K562 (cell line): Measurements from ENCODE around the gene LRCH1. TPM values are rescaled to one million over a fixed set of nuclear protein-coding genes. Genes with fewer than 3 reads are reported as not detected.

ENCODE experiments used
- ATAC-seq: fragments of 200-7000 bp; cut with Tn5 transposase; 3 replicates; pipeline ENCODE4 v1.9.1; 2020; ENCODE audit warnings: moderate library complexity
- BruUV-seq: library from RNA; stranded (reverse); fragments of 400-500 nt; replicated peaks from 2 replicates; lab custom pipeline; 2021; lab: Mats Ljungman, UMichigan
- CTCF ChIA-PET: fragments of 300-600 bp; formaldehyde crosslinking; extraction: SDS; loops from one replicate; lab custom pipeline; 2021; ENCODE audit warnings: low intra/inter-chr PET ratio; lab: Yijun Ruan, JAX
- POLR2A ChIA-PET: fragments of 300-600, 350-650 bp; sonication (Branson Sonifier 250); formaldehyde crosslinking; extraction: SDS; loops from one replicate; lab custom pipeline; 2021; ENCODE audit warnings: antibody characterized with exemption, inconsistent platforms; lab: Yijun Ruan, JAX
- DNase-seq, 4 experiments: peaks; one replicate each; pipeline versions ENCODE4 v3.0.0 to v3.0.0-alpha.2; 2011 to 2018; ENCODE audit warnings: low spot score in 3 of 4, mixed read lengths in 3 of 4; ENCODE audit errors: extremely low read depth in 1 of 4
- FAIRE-seq: peaks from 2 replicates; lab custom pipeline; 2011; peaks lifted over from hg19 to GRCh38; lab: Jason Lieb, UNC
- H2AFZ ChIP-seq: 2 replicates; pipeline ENCODE4 v1.6.0; 2011; ENCODE audit warnings: low read depth, low read length, control low read depth, inconsistent platforms
- H3K27ac ChIP-seq: fragments of 200-600 bp; 3 replicates; pipeline ENCODE4 v1.8.0; 2011; ENCODE audit warnings: low read depth, mild to moderate bottlenecking, control low read depth, inconsistent platforms, low read length, moderate library complexity, mixed read lengths; ENCODE audit errors: extremely low read depth
- H3K27me3 ChIP-seq, 2 experiments: fragments of 300-600 bp in 1 of 2; 2 replicates in 1 of 2; 3 replicates in 1 of 2; pipeline versions ENCODE4 v1.6.0 to v1.8.0; 2011; ENCODE audit warnings: inconsistent platforms in 2 of 2, low read length in 2 of 2, mild to moderate bottlenecking in 1 of 2, mixed read lengths in 1 of 2, moderate library complexity in 1 of 2; ENCODE audit not compliant: control insufficient read depth in 2 of 2, insufficient read depth in 2 of 2
- H3K36me3 ChIP-seq: fragments of 300-600 bp; 3 replicates; pipeline ENCODE4 v1.8.0; 2011; ENCODE audit warnings: mild to moderate bottlenecking, low read length, inconsistent platforms; ENCODE audit not compliant: control insufficient read depth, insufficient read depth
- H3K4me1 ChIP-seq, 2 experiments: fragments of 200-600 bp in 1 of 2; replicated peaks in 1 of 2; 2 replicates in 1 of 2; 3 replicates in 1 of 2; pipeline versions ENCODE4 v1.5.1 to v1.8.0; 2011; ENCODE audit warnings: inconsistent platforms in 2 of 2, low read length in 2 of 2, mild to moderate bottlenecking in 1 of 2, mixed read lengths in 1 of 2, moderate library complexity in 1 of 2; ENCODE audit not compliant: control insufficient read depth in 2 of 2, insufficient read depth in 2 of 2
- H3K4me2 ChIP-seq: 2 replicates; pipeline ENCODE4 v1.6.1; 2011; ENCODE audit warnings: low read length, control low read depth, inconsistent platforms, mixed read lengths; ENCODE audit not compliant: insufficient read depth
- H3K4me3 ChIP-seq: fragments of 200-600 bp; sonication (generic), shearing (Covaris generic); 2 replicates; pipeline ENCODE4 v1.5.1; 2016; ENCODE audit warnings: control low read depth, inconsistent platforms
- H3K79me2 ChIP-seq: fragments of 200-600 bp; 3 replicates; pipeline ENCODE4 v1.8.0; 2011; ENCODE audit warnings: low read length, inconsistent platforms; ENCODE audit not compliant: control insufficient read depth, insufficient read depth
- H3K9ac ChIP-seq, 2 experiments: 2 replicates each; pipeline versions ENCODE4 v1.6.0 to v1.6.1; 2011; ENCODE audit warnings: low read depth in 2 of 2, low read length in 2 of 2, control low read depth in 1 of 2, inconsistent platforms in 1 of 2, mild to moderate bottlenecking in 1 of 2, mixed read lengths in 1 of 2; ENCODE audit not compliant: insufficient read depth in 1 of 2
- H3K9me1 ChIP-seq: one replicate; pipeline ENCODE4 v1.6.0; 2011; ENCODE audit warnings: inconsistent platforms, mild to moderate bottlenecking, low read length, moderate library complexity; ENCODE audit not compliant: control insufficient read depth, insufficient read depth
- H3K9me3 ChIP-seq: replicated peaks from 2 replicates; pipeline ENCODE4 v1.5.1; 2011; ENCODE audit warnings: low read depth, low read length, inconsistent platforms; ENCODE audit not compliant: control insufficient read depth, insufficient read depth
- H4K20me1 ChIP-seq: replicated peaks from 2 replicates; pipeline ENCODE4 v1.6.1; 2011; ENCODE audit warnings: low read length, inconsistent platforms, mixed read lengths; ENCODE audit not compliant: control insufficient read depth, insufficient read depth
- BRCA1 ChIP-seq, 2 experiments: fragments of 450-650 bp in 1 of 2; sonication (generic) in 1 of 2; formaldehyde crosslinking in 1 of 2; IDR thresholded peaks; 2 replicates each; pipeline versions ENCODE4 v1.5.0 to v1.6.1; 2017 to 2020; ENCODE audit warnings: mild to moderate bottlenecking in 1 of 2, missing genetic modification reagents in 1 of 2
- CBX1 ChIP-seq: sonication (generic); IDR thresholded peaks from 2 replicates; pipeline ENCODE4 v1.6.1; 2016; ENCODE audit warnings: antibody characterized with exemption, low read depth, mild to moderate bottlenecking
- HMG20A ChIP-seq: fragments of 450-650 bp; formaldehyde crosslinking; conservative IDR thresholded peaks from 2 replicates; pipeline ENCODE4 v1.4.0; 2020; ENCODE audit warnings: mild to moderate bottlenecking, mixed read lengths
- MAX ChIP-seq: sonication (generic); formaldehyde crosslinking; IDR thresholded peaks from 2 replicates; pipeline ENCODE4 v1.9.0; 2022; ENCODE audit warnings: mild to moderate bottlenecking, missing genetic modification reagents
- MEIS2 ChIP-seq: fragments of 450-650 bp; IDR thresholded peaks from 2 replicates; pipeline ENCODE4 v1.6.1; 2014; ENCODE audit warnings: mild to moderate bottlenecking; ENCODE audit not compliant: partially characterized antibody
- OTX1 ChIP-seq: fragments of 450-650 bp; formaldehyde crosslinking; IDR thresholded peaks from 2 replicates; pipeline ENCODE4 v1.4.0; 2022; ENCODE audit warnings: mild to moderate bottlenecking
- PKNOX1 ChIP-seq: fragments of 450-650 bp; IDR thresholded peaks from 2 replicates; pipeline ENCODE4 v1.6.1; 2016
- RB1 ChIP-seq: fragments of 450-650 bp; IDR thresholded peaks from 2 replicates; pipeline ENCODE4 v1.6.1; 2017; ENCODE audit warnings: low read depth, mild to moderate bottlenecking
- SNIP1 ChIP-seq: fragments of 450-650 bp; IDR thresholded peaks from 2 replicates; pipeline ENCODE4 v1.7.1; 2017; ENCODE audit warnings: low read depth, mild to moderate bottlenecking
- WGBS: fragments of 100-300 bp; shearing (Covaris generic); methylation state at CpG from one replicate; pipeline ENCODE4 v1.1.6; 2016; ENCODE audit warnings: low coverage, mixed read lengths; ENCODE audit not compliant: insufficient coverage; ENCODE audit errors: missing lambda C conversion rate; 5-methylcytosine and 5-hydroxymethylcytosine counted together
- in situ Hi-C: fragments of 300-500 bp; cut with MboI; formaldehyde crosslinking; loops from 4 replicates; pipeline ENCODE4 v1.15.0; 2018; ENCODE audit warnings: inconsistent platforms, mixed read lengths
- intact Hi-C: fragments of 100-400 bp; cut with micrococcal nuclease; formaldehyde crosslinking; loops from 2 replicates; pipeline ENCODE4 v1.14.2; 2022
- polyA plus RNA-seq, 8 experiments: library from polyadenylated mRNA; depleted of rRNA in 4 of 8; stranded (reverse) in 5 of 8; unstranded in 3 of 8; fragments of >200 nt; fragmentation: Nextera tagmentation in 2 of 8; fragmentation: Illumina TruSeq in 1 of 8; extraction: Ambion mirVana in 2 of 8; extraction: Trizol in 1 of 8; gene quantifications; 2 replicates each; pipeline versions ENCODE4 v1.2.1 to v1.2.3, GENCODE V29; 2011 to 2014; ENCODE audit warnings: inconsistent platforms in 1 of 8, missing spikeins in 1 of 8
- total RNA-seq, 7 experiments: library from RNA; depleted of rRNA in 6 of 7; stranded (reverse); fragments of >200 nt in 6 of 7; fragmentation: Illumina TruSeq in 2 of 7; extraction: Trizol in 2 of 7; gene quantifications; 2 replicates each; pipeline versions ENCODE4 v1.2.1 to v1.2.3, GENCODE V29; 2011 to 2021; ENCODE audit warnings: low replicate concordance in 1 of 7

The LRCH1 gene
- total and polyA plus RNA-seq, 9 of the 15 experiments (the other 6 are each of a cell fraction or from before 2014, with no cell fraction given), result 1.1 to 6.8 (median 3.7) TPM

GRCh38 chr13:46660416-46660815 is 107.4 kb downstream of the LRCH1 start:
- no peak overlapping the region for H3K4me2 ChIP-seq
- ChIA-PET POLR2A (no interaction called here), CTCF (no interaction called here)
- no peak for DNase-seq
- H3K9me1 ChIP-seq, result no peaks in the 10 kb centered on the region
- no peaks in the 10 kb centered on the region for H4K20me1 ChIP-seq
- H3K4me1 ChIP-seq, result no peaks in the 10 kb centered on the region
- 97% methylated on average over 2 of the region's 3 CpGs for WGBS
- no peaks in the 10 kb centered on the region for H3K9me3 ChIP-seq
- no peaks in the 10 kb centered on the region for H3K79me2 ChIP-seq
- no peak for FAIRE-seq
- H3K27me3 ChIP-seq, result no peaks in the 10 kb centered on the region
- no peak overlapping the region for H3K9ac ChIP-seq
- no peak overlapping the region for H2AFZ ChIP-seq
- BruUV-seq, result no TSS peak
- intact Hi-C loops (no loop called here), in situ Hi-C loops (no loop called here)
- ATAC-seq, result no peak
- no peak overlapping the region for H3K27ac ChIP-seq
- no peak overlapping the region for H3K4me3 ChIP-seq
- TF ChIP-seq HMG20A (no peak), MEIS2 (no peak), BRCA1 (IDR thresholded peaks at IDR 0.05) (no peak), BRCA1 (CRISPR knock-in tag; IDR thresholded peaks at IDR 0.05) (no peak), RB1 (no peak), SNIP1 (no peak), OTX1 (no peak), MAX (CRISPR knock-in tag) (no peak), PKNOX1 (no peak), CBX1 (no peak)
- no peaks in the 10 kb centered on the region for H3K36me3 ChIP-seq
